GM12878 (cell line): Measurements from ENCODE around the gene GRAMD2B. TPM values are rescaled to one million over a fixed set of nuclear protein-coding genes. Genes with fewer than 3 reads are reported as not detected.

Experiments
- ATAC-seq: fragments of 200-7000 bp; cut with Tn5 transposase; 3 replicates; pipeline ENCODE4 v1.9.1; 2020; ENCODE audit warnings: mild to moderate bottlenecking, moderate library complexity
- BruUV-seq: library from RNA; stranded (reverse); fragments of 400-500 nt; replicated peaks from 2 replicates; lab custom pipeline; 2021; lab: Mats Ljungman, UMichigan
- CTCF ChIA-PET: fragments of 300-600 bp; sonication (Branson Sonifier 250); formaldehyde crosslinking; extraction: SDS; loops from one replicate; lab custom pipeline; 2021; ENCODE audit warnings: inconsistent platforms; lab: Yijun Ruan, JAX
- POLR2A ChIA-PET: fragments of 350-600 bp; formaldehyde crosslinking; extraction: SDS; loops from one replicate; lab custom pipeline; 2021; ENCODE audit warnings: inconsistent platforms; lab: Charles Lee
- RAD21 ChIA-PET: fragments of 300-600 bp; sonication (Branson Sonifier 250); formaldehyde crosslinking; loops from one replicate; lab custom pipeline; 2023; ENCODE audit warnings: antibody characterized with exemption; ENCODE audit not compliant: unreplicated experiment; lab: Charles Lee
- SMC1A ChIA-PET: fragments of 300-600 bp; sonication (Branson Sonifier 250); formaldehyde crosslinking; loops from one replicate; lab custom pipeline; 2023; ENCODE audit not compliant: unreplicated experiment, uncharacterized antibody; lab: Charles Lee
- DNase-seq: peaks from one replicate; pipeline ENCODE4 v3.0.0-alpha.2; 2011; ENCODE audit warnings: low read depth, low spot score
- FAIRE-seq: peaks from 3 replicates; lab custom pipeline; 2011; peaks lifted over from hg19 to GRCh38; lab: Jason Lieb, UNC
- H2AFZ ChIP-seq: 2 replicates; pipeline ENCODE4 v1.6.0; 2011; ENCODE audit warnings: low read depth, low read length, control low read depth; ENCODE audit not compliant: control insufficient read depth
- H3K27ac ChIP-seq: 2 replicates; pipeline ENCODE4 v1.5.1; 2011; ENCODE audit warnings: control low read depth; ENCODE audit not compliant: control insufficient read depth, insufficient read depth
- H3K27me3 ChIP-seq, 2 experiments: replicated peaks in 1 of 2; 2 replicates each; pipeline versions ENCODE4 v1.6.0 to v1.6.1; 2011; ENCODE audit warnings: low read length in 1 of 2; ENCODE audit not compliant: control insufficient read depth in 2 of 2, insufficient read depth in 2 of 2
- H3K36me3 ChIP-seq, 2 experiments: 2 replicates each; pipeline ENCODE4 v1.5.1; 2011; ENCODE audit warnings: low read length in 1 of 2; ENCODE audit not compliant: control insufficient read depth in 2 of 2, insufficient read depth in 2 of 2
- H3K4me1 ChIP-seq: 2 replicates; pipeline ENCODE4 v1.6.1; 2011; ENCODE audit warnings: mild to moderate bottlenecking, low read length, moderate library complexity, mixed read lengths; ENCODE audit not compliant: control insufficient read depth, insufficient read depth
- H3K4me2 ChIP-seq: 2 replicates; pipeline ENCODE4 v1.6.0; 2011; ENCODE audit warnings: control low read depth; ENCODE audit not compliant: control insufficient read depth, insufficient read depth
- H3K4me3 ChIP-seq: fragments of 200-600 bp; sonication (generic); 2 replicates; pipeline ENCODE4 v1.5.1; 2016
- H3K79me2 ChIP-seq: 2 replicates; pipeline ENCODE4 v1.6.0; 2011; ENCODE audit warnings: low read length; ENCODE audit not compliant: control insufficient read depth, insufficient read depth
- H3K9ac ChIP-seq: 2 replicates; pipeline ENCODE4 v1.8.0; 2011; ENCODE audit warnings: low read length, control low read depth, mixed read lengths; ENCODE audit not compliant: control insufficient read depth, insufficient read depth
- H3K9me3 ChIP-seq: replicated peaks from 3 replicates; pipeline ENCODE4 v1.5.1; 2011; ENCODE audit warnings: mild to moderate bottlenecking, low read length; ENCODE audit not compliant: control insufficient read depth, insufficient read depth
- H4K20me1 ChIP-seq: 2 replicates; pipeline ENCODE4 v1.6.0; 2011; ENCODE audit not compliant: control insufficient read depth, insufficient read depth
- BMI1 ChIP-seq: fragments of 450-650 bp; IDR thresholded peaks from 2 replicates; pipeline ENCODE4 v1.6.1; 2016; ENCODE audit warnings: mild to moderate bottlenecking, moderate library complexity, borderline replicate concordance
- E4F1 ChIP-seq: fragments of 450-650 bp; IDR thresholded peaks from 2 replicates; pipeline ENCODE4 v1.6.1; 2018; ENCODE audit warnings: borderline replicate concordance, mild to moderate bottlenecking; ENCODE audit not compliant: partially characterized antibody
- HDGF ChIP-seq: fragments of 450-650 bp; IDR thresholded peaks from 2 replicates; pipeline ENCODE4 v1.6.1; 2016; ENCODE audit warnings: antibody characterized with exemption
- NFXL1 ChIP-seq: fragments of 450-650 bp; IDR thresholded peaks from 2 replicates; pipeline ENCODE4 v1.6.1; 2017; ENCODE audit warnings: antibody characterized with exemption, mild to moderate bottlenecking, borderline replicate concordance
- NFYA ChIP-seq: IDR thresholded peaks from 2 replicates; pipeline ENCODE4 v1.6.1; 2011; ENCODE audit warnings: low read depth, mild to moderate bottlenecking, low read length, improper control_type of control experiment, borderline replicate concordance
- NRF1 ChIP-seq: conservative IDR thresholded peaks from 2 replicates; pipeline ENCODE4 v1.6.1; 2011; ENCODE audit warnings: mild to moderate bottlenecking, low read depth, low read length, improper control_type of control experiment
- PAX8 ChIP-seq: fragments of 450-650 bp; IDR thresholded peaks from 2 replicates; pipeline ENCODE4 v1.6.1; 2017; ENCODE audit warnings: mild to moderate bottlenecking, moderate library complexity
- SKIL ChIP-seq: fragments of 450-650 bp; IDR thresholded peaks from 2 replicates; pipeline ENCODE4 v1.6.1; 2017; ENCODE audit warnings: mild to moderate bottlenecking, low read depth, inconsistent platforms; ENCODE audit not compliant: poor library complexity, severe bottlenecking
- SRF ChIP-seq, 2 experiments: IDR thresholded peaks; 2 replicates each; pipeline ENCODE4 v1.6.1; 2011; ENCODE audit warnings: low read depth in 2 of 2, low read length in 2 of 2, mild to moderate bottlenecking in 1 of 2, moderate library complexity in 1 of 2
- ZNF207 ChIP-seq: fragments of 450-650 bp; IDR thresholded peaks from 2 replicates; pipeline ENCODE4 v1.6.1; 2014; ENCODE audit warnings: antibody characterized with exemption, mild to moderate bottlenecking, borderline replicate concordance
- ZNF687 ChIP-seq: fragments of 450-650 bp; IDR thresholded peaks from 2 replicates; pipeline ENCODE4 v1.6.1; 2017; ENCODE audit warnings: mild to moderate bottlenecking, moderate library complexity
- WGBS: methylation state at CpG from one replicate; pipeline ENCODE4 v1.1.6; 2016; ENCODE audit warnings: low lambda C conversion rate; ENCODE audit not compliant: insufficient replicate concordance, insufficient coverage; ENCODE audit errors: missing lambda C conversion rate; 5-methylcytosine and 5-hydroxymethylcytosine counted together
- in situ Hi-C: fragments of 300-500 bp; cut with MboI; formaldehyde crosslinking; loops from 9 replicates; pipeline ENCODE4 v1.14.3; 2018; ENCODE audit warnings: mixed read lengths
- intact Hi-C: fragments of 100-400 bp; cut with micrococcal nuclease; formaldehyde crosslinking; loops from one replicate; pipeline ENCODE4 v1.14.2; 2022; ENCODE audit not compliant: unreplicated experiment
- polyA plus RNA-seq, 11 experiments: library from polyadenylated mRNA; depleted of rRNA in 4 of 11; unstranded in 6 of 11; stranded (reverse) in 5 of 11; fragments of >200 nt; fragmentation: Nextera tagmentation in 4 of 11; fragmentation: Illumina TruSeq in 1 of 11; extraction: Ambion mirVana in 4 of 11; extraction: Trizol in 1 of 11; gene quantifications; 1 replicate in 1 of 11; 2 replicates in 10 of 11; pipeline versions ENCODE4 v1.2.1 to v1.2.3, GENCODE V29; 2011 to 2016; ENCODE audit warnings: inconsistent platforms in 2 of 11, missing spikeins in 2 of 11, low read depth in 1 of 11
- total RNA-seq, 4 experiments: library from RNA; depleted of rRNA in 3 of 4; stranded (reverse); fragments of >200 nt in 3 of 4; fragmentation: Illumina TruSeq in 1 of 4; extraction: Trizol in 1 of 4; gene quantifications; 2 replicates each; pipeline versions ENCODE4 v1.2.1 to v1.2.3, GENCODE V29; 2013 to 2021
- TF ChIP-seq, protein P1 (sequence below): fragments of 450-650 bp; IDR thresholded peaks from 2 replicates; pipeline ENCODE4 v1.6.1; 2017; ENCODE audit warnings: low read depth, mild to moderate bottlenecking, moderate library complexity

GRAMD2B gene
- total and polyA plus RNA-seq, 10 of the 15 experiments (the other 5 are each of a cell fraction or from before 2014, with no cell fraction given) = 1.9 to 21.5 (median 8.4) TPM

DNA sequence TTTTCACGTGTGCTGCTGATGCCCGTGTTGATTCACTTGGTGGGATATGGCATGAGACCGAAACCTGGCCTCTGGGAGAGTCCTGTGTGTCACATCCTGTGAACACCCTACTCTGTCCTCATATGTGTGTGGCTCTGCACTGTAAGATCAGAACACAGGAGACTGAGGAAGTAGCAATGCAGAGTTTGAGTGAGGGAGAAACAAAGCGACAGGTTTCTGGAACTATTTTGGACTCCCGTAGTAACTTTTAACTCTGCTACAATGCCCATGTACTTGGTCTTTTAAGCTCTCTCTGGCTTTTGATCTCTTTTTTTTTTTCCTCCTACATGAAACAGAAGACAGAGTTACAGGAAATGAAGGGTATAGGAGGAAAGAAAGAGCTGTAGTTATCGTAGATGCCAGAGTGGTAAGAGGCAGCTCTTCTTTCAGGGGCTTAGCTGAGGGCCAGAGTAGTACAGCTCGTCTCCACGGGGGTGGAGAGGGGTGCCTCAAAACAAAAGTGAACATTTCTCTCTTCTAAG is 26.6 kb downstream of the GRAMD2B start:
- in situ Hi-C loops = no loop called here
- Histone ChIP-seq H3K27ac (peak overlapping the region; percentile 94), H3K4me3 (peak overlapping the region; percentile 51; the same call in 1 of the 2 replicates), H3K36me3 (no peaks in the 10 kb centered on the region), H3K27me3 (no peaks in the 10 kb centered on the region), H3K9ac (peak overlapping the region; percentile 82), H3K4me2 (peak overlapping the region; percentile 98), H4K20me1 (no peaks in the 10 kb centered on the region), H3K79me2 (peaks cover 1% of the 10 kb centered on the region), H3K4me1 (peaks cover 36% of the 10 kb centered on the region), H3K9me3 (no peaks in the 10 kb centered on the region; the same call in 2 of the 3 replicates), H2AFZ (peak overlapping the region; percentile 82)
- peak; percentile 86 for ATAC-seq
- ChIA-PET CTCF (interaction anchor here (1.2 to 1.6 kb wide), 5 partner anchors 13 to 96 kb away, joined by 3 to 7 read pairs (median 4); partner anchors contain the start of gene GRAMD2B), POLR2A (interaction anchor here (1.0 to 1.2 kb wide), 2 partner anchors 8 to 12 kb away, joined by 3 to 5 read pairs; no protein-coding TSS in a partner anchor), RAD21 (interaction anchor here (0.9 to 1.7 kb wide), 7 partner anchors 12 to 112 kb away, joined by 3 to 12 read pairs (median 3); no protein-coding TSS in a partner anchor), SMC1A (interaction anchor here (0.9 to 1.8 kb wide), 6 partner anchors 10 to 91 kb away, joined by 3 to 8 read pairs (median 3); no protein-coding TSS in a partner anchor)
- FAIRE-seq = peak; percentile 80
- intact Hi-C loops = loop anchor here (10.0 kb wide), 1 partner anchor 325 kb away; the partner anchor contains the start of gene LMNB1
- DNase-seq = peak; percentile 79
- under 1% methylated on average over 8 of the region's 8 CpGs for WGBS
- BruUV-seq = TSS peak; percentile 77
- TF ChIP-seq NFXL1 (no peak), SKIL (no peak), PAX8 (no peak), NFYA (no peak), ZNF207 (no peak), SRF (IDR thresholded peaks at IDR 0.05; ENCODE audit: low read depth in 2 of 2, low read length in 2 of 2) (no peak), BMI1 (no peak), ZNF687 (0 out of 2 replicates have a peak, but pooled peaks have one; percentile 28), HDGF (no peak), E4F1 (no peak), NRF1 (no peak)
- TF ChIP-seq, protein P1, sequence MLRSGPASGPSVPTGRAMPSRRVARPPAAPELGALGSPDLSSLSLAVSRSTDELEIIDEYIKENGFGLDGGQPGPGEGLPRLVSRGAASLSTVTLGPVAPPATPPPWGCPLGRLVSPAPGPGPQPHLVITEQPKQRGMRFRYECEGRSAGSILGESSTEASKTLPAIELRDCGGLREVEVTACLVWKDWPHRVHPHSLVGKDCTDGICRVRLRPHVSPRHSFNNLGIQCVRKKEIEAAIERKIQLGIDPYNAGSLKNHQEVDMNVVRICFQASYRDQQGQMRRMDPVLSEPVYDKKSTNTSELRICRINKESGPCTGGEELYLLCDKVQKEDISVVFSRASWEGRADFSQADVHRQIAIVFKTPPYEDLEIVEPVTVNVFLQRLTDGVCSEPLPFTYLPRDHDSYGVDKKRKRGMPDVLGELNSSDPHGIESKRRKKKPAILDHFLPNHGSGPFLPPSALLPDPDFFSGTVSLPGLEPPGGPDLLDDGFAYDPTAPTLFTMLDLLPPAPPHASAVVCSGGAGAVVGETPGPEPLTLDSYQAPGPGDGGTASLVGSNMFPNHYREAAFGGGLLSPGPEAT = 0 out of 2 replicates have a peak, but pooled peaks have one; percentile 30
